HUES6 (cell line): ENCODE data around the gene TSPAN17.

Experiments used
- H3K27ac ChIP-seq: 2 replicates; pipeline ENCODE4 v1.7.0; 2013; ENCODE audit warnings: low read depth, mild to moderate bottlenecking, low read length, inconsistent platforms
- H3K27me3 ChIP-seq: 2 replicates; pipeline ENCODE4 v1.6.1; 2013; ENCODE audit warnings: low read length; ENCODE audit not compliant: control insufficient read depth, insufficient read depth
- H3K36me3 ChIP-seq: 2 replicates; pipeline ENCODE4 v1.6.1; 2013; ENCODE audit warnings: low read length; ENCODE audit not compliant: control insufficient read depth, insufficient read depth
- H3K4me1 ChIP-seq: 2 replicates; pipeline ENCODE4 v1.6.1; 2013; ENCODE audit warnings: low read length; ENCODE audit not compliant: control insufficient read depth, insufficient read depth
- H3K4me3 ChIP-seq: 2 replicates; pipeline ENCODE4 v1.5.1; 2013; ENCODE audit warnings: low read depth, low read length
- H3K9ac ChIP-seq: one replicate; pipeline ENCODE4 v1.6.1; 2013; ENCODE audit warnings: mild to moderate bottlenecking, low read length
- H3K9me3 ChIP-seq: 2 replicates; pipeline ENCODE4 v1.6.1; 2013; ENCODE audit warnings: low read depth, low read length; ENCODE audit not compliant: control insufficient read depth, insufficient read depth

The TSPAN17 gene

DNA sequence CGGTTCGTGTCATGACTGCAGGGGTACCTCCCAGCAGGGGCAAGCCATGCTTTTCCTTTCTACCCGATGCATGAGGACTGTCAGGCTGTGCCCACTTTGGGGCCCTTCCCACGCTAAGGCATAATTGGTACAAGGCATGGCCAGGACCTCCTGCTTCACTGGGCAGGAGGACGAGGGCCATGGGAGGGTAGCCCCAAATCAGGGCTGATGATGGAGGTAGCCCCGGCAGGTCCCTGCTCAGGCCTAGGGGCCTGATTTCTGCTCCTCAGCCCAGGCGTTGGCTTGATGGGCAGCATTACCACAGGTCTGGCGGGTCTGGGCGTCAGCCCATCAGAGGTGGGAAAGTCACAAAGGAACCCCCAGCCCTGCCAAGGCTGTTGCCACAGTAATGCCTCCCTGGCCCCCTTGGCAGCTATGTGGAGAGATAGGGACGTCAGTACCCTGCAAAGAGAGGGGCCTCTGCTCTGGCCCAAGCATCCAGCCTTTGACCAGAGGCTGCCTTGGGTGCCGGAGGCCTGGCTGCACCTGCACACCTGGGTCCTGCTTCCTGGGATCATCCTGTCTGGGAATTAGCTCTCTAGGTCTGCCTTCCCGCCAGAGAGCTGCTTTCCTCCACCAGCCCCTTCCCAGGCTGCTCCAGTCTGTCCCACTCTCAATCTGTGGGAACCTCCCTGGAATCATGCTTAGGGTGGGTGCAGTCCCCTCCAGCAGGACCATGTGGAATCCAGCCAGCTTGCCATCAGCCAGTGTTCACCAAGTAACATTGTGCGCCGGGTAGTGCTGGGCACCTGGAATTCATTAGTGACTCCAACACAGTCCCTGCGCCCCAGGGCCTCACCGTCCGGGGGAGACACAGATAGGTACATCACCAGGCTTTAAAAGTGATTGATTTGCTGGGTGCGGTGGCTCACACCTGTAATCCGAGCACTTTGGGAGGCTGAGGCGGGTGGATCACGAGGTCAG is 15.4 kb downstream of the TSPAN17 start:
- H3K4me1 ChIP-seq, result peaks cover 12% of the 10 kb centered on the region
- H3K9me3 ChIP-seq, result no peaks in the 10 kb centered on the region
- no peaks in the 10 kb centered on the region for H3K27me3 ChIP-seq
- H3K27ac ChIP-seq, result no peak overlapping the region
- H3K36me3 ChIP-seq, result no peaks in the 10 kb centered on the region
- H3K9ac ChIP-seq, result no peak overlapping the region
- no peak overlapping the region for H3K4me3 ChIP-seq

DNA sequence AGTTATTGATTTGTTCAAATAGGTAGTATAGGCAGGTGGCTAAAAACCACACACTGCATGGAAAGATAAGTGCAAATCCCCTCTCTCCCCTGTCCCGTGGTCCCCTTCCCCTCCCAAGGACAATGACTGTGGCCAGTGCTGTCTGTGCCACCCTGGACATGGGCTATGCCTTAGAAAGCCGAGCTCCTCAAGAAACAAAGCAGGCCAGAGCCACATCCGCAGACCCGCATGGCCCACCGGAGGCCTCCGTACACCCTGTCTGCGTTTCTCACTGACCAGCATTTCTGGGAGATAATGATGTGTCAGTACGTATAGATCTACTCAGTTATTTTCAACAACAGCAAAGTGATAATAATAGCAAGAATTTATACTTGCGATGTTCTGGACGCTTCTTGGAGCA is 16.3 kb downstream of the TSPAN17 start:
- Histone ChIP-seq H3K27me3 (no peaks in the 10 kb centered on the region), H3K36me3 (no peaks in the 10 kb centered on the region)

GRCh38 chr5:176664479-176664878 is 17.2 kb downstream of the TSPAN17 start:
- Histone ChIP-seq H3K4me3 (no peak overlapping the region), H3K27me3 (no peaks in the 10 kb centered on the region), H3K9me3 (no peaks in the 10 kb centered on the region), H3K9ac (no peak overlapping the region), H3K4me1 (peaks cover 12% of the 10 kb centered on the region), H3K27ac (no peak overlapping the region), H3K36me3 (no peaks in the 10 kb centered on the region)

More for the DNA sequence above, 16.3 kb downstream of the TSPAN17 start:
- H3K4me1 ChIP-seq, result peaks cover 12% of the 10 kb centered on the region
- no peak overlapping the region for H3K27ac ChIP-seq
- H3K4me3 ChIP-seq, result no peak overlapping the region
- no peaks in the 10 kb centered on the region for H3K9me3 ChIP-seq
- H3K9ac ChIP-seq, result no peak overlapping the region

- Histone ChIP-seq H3K27me3 (no peaks in the 10 kb centered on the region), H3K36me3 (no peaks in the 10 kb centered on the region), H3K4me1 (peaks cover 12% of the 10 kb centered on the region), H3K9me3 (no peaks in the 10 kb centered on the region), H3K27ac (no peak overlapping the region), H3K4me3 (no peak overlapping the region), H3K9ac (no peak overlapping the region)
Observed at GRCh38 chr5:176664886-176665285, 17.6 kb downstream of the TSPAN17 start.

DNA sequence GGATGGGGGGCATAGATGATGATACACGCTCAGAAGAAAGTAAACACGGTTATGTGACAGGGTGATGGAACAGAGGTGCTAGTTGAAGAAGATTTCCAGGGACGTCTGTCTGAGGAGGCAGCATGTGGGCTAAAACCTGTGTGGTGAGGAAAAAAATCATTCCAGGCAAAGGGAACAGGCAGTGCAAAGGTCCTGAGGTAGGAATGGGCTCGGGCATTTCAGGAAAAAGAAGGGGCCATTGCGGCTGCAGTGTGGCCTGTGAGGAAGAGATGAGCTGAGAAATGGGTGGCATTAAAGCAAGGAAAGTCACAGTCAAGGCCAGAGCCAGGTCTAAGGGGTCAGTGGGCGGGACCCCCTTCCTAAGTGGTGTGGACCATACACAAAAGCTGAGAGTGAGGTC is 18.2 kb downstream of the TSPAN17 start:
- no peaks in the 10 kb centered on the region for H3K9me3 ChIP-seq
- H3K27me3 ChIP-seq, result no peaks in the 10 kb centered on the region
- H3K4me3 ChIP-seq, result no peak overlapping the region
- no peaks in the 10 kb centered on the region for H3K36me3 ChIP-seq
- peaks cover 12% of the 10 kb centered on the region for H3K4me1 ChIP-seq
- no peak overlapping the region for H3K9ac ChIP-seq
- H3K27ac ChIP-seq, result no peak overlapping the region

GRCh38 chr5:176667637-176668036 is 20.4 kb downstream of the TSPAN17 start:
- no peaks in the 10 kb centered on the region for H3K9me3 ChIP-seq
- H3K9ac ChIP-seq, result no peak overlapping the region
- H3K4me1 ChIP-seq, result peaks cover 19% of the 10 kb centered on the region
- no peaks in the 10 kb centered on the region for H3K27me3 ChIP-seq
- no peaks in the 10 kb centered on the region for H3K36me3 ChIP-seq
- H3K4me3 ChIP-seq, result no peak overlapping the region
- H3K27ac ChIP-seq, result no peak overlapping the region

DNA sequence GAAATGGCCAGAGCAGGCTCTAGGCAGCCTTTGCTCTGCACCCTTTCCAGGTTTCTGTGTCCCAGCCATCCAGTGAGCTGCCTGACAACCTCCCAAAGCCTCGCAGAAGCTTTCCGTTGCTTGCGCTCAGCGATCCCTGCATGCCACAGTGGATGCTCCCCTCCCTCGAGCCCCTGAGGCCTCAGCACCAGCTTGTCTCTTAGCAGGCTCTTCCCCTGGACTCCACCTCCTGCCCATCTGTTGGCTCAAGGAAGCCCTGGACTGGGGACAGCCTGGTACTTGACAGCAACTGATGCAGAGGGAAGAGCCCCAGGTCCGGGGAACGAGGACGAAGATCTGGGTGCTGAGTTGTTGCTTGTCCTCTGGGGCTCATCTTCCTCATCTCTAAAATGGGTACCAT is 23.2 kb downstream of the TSPAN17 start:
- Histone ChIP-seq H3K27me3 (no peaks in the 10 kb centered on the region), H3K27ac (no peak overlapping the region), H3K36me3 (no peaks in the 10 kb centered on the region), H3K4me3 (no peak overlapping the region), H3K9ac (no peak overlapping the region), H3K4me1 (peaks cover 10% of the 10 kb centered on the region), H3K9me3 (no peaks in the 10 kb centered on the region)

- no peak overlapping the region for H3K4me3 ChIP-seq
- no peaks in the 10 kb centered on the region for H3K9me3 ChIP-seq
- no peak overlapping the region for H3K9ac ChIP-seq
- no peaks in the 10 kb centered on the region for H3K36me3 ChIP-seq
- H3K27me3 ChIP-seq, result no peaks in the 10 kb centered on the region
- peaks cover 13% of the 10 kb centered on the region for H3K4me1 ChIP-seq
- H3K27ac ChIP-seq, result no peak overlapping the region
Observed at GRCh38 chr5:176671399-176671798, 24.1 kb downstream of the TSPAN17 start.

DNA sequence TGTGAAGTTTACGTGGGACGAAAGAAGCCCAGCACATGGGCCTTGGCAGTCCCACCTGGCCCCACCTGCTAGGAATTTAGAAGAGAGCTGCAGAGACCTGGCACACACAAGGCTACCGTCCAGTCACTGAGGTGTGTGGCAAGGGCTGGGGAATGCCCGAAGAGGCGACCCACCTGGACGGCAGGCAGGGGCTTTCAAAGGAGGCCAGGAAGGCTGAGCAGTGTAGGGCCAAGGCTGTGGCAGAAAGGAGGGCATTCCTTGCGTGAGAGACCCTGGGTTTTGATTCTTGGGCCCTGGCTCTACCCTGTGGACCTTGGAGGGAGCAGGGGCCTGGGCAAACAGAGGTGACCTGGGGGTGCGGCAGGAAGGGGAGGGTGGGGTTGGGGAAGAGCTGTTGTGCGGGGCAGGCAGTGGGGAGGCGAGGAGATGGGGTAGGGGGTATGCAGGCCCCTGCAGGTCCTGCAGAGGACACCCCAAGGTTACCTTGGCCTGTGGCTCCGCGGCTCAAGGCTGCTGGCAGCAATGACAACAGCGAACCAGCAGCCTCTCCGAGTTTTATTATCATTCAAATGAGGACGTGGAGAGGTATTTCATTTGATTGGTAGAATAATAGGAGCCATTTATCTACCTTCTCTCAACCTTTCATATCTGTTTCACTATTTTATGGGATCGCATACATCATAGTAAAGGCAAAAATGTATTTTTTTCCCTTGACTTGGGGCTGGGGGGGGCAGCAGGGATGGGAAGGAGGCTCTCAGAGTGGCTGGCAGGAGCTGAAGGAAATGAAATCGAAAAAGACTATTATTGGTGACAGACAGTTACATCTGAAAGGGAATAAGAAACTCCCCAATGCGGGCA is 24.8 kb downstream of the TSPAN17 start:
- Histone ChIP-seq H3K4me1 (peaks cover 17% of the 10 kb centered on the region), H3K36me3 (no peaks in the 10 kb centered on the region), H3K9me3 (no peaks in the 10 kb centered on the region), H3K9ac (no peak overlapping the region), H3K27ac (no peak overlapping the region), H3K4me3 (no peak overlapping the region), H3K27me3 (no peaks in the 10 kb centered on the region)

GRCh38 chr5:176673651-176674583 is 26.6 kb downstream of the TSPAN17 start:
- Histone ChIP-seq H3K4me3 (no peak overlapping the region), H3K9me3 (no peaks in the 10 kb centered on the region), H3K9ac (no peak overlapping the region), H3K36me3 (no peaks in the 10 kb centered on the region), H3K27ac (no peak overlapping the region), H3K4me1 (peaks cover 18% of the 10 kb centered on the region), H3K27me3 (0 out of 2 replicates have a peak, but pooled peaks cover 4% of the 10 kb centered on the region)
